Calu3 (cell line): ENCODE measurements around the gene SPDYE4. TPM values are rescaled to one million over a fixed set of nuclear protein-coding genes. Genes with fewer than 3 reads are reported as not detected.

ENCODE experiments used
- BruUV-seq: library from RNA; stranded (reverse); fragments of 400-500 nt; replicated peaks from 2 replicates; lab custom pipeline; 2021; lab: Mats Ljungman, UMichigan
- CTCF ChIA-PET: fragments of 300-600 bp; sonication (Branson Sonifier 250); formaldehyde crosslinking; loops from one replicate; lab custom pipeline; 2022; ENCODE audit warnings: antibody characterized with exemption; lab: Charles Lee
- DNase-seq: peaks from one replicate; pipeline ENCODE4 v3.0.0; 2022
- H3K27ac Mint-ChIP-seq: one replicate; pipeline ENCODE4 v1.8.0; 2022; ENCODE audit warnings: mixed read lengths; ENCODE audit not compliant: unreplicated experiment
- H3K27me3 Mint-ChIP-seq: one replicate; pipeline ENCODE4 v1.8.0; 2022; ENCODE audit warnings: mixed read lengths; ENCODE audit not compliant: unreplicated experiment
- H3K36me3 Mint-ChIP-seq: one replicate; pipeline ENCODE4 v1.8.0; 2022; ENCODE audit warnings: mild to moderate bottlenecking, moderate library complexity, mixed read lengths; ENCODE audit not compliant: insufficient read depth, unreplicated experiment
- H3K4me1 Mint-ChIP-seq: one replicate; pipeline ENCODE4 v1.8.0; 2022; ENCODE audit warnings: mild to moderate bottlenecking, low read depth, mixed read lengths; ENCODE audit not compliant: unreplicated experiment
- H3K4me3 Mint-ChIP-seq: one replicate; pipeline ENCODE4 v1.8.0; 2022; ENCODE audit warnings: mild to moderate bottlenecking, low read depth, moderate library complexity, mixed read lengths; ENCODE audit not compliant: unreplicated experiment
- H3K9me3 Mint-ChIP-seq: one replicate; pipeline ENCODE4 v1.8.0; 2022; ENCODE audit warnings: low read depth, mixed read lengths; ENCODE audit not compliant: unreplicated experiment
- CTCF ChIP-seq: fragments of 200-600 bp; IDR thresholded peaks from one replicate; pipeline ENCODE4 v1.8.0; 2022; ENCODE audit warnings: antibody characterized with exemption; ENCODE audit not compliant: unreplicated experiment
- intact Hi-C: fragments of 100-400 bp; cut with micrococcal nuclease; formaldehyde crosslinking; loops from one replicate; pipeline ENCODE4 v1.10.0; 2022; ENCODE audit not compliant: unreplicated experiment
- total RNA-seq: library from RNA; stranded (reverse); gene quantifications from 2 replicates; pipeline ENCODE4 v1.2.3, GENCODE V29; 2022

Gene SPDYE4
- total RNA-seq, 1 experiment from 2014 or later: not detected

GRCh38 chr17:8725881-8726876 is 32.2 kb downstream of the SPDYE4 start:
- Mint-ChIP-seq H3K4me1 (no peaks in the 10 kb centered on the region), H3K27ac (no peak overlapping the region), H3K9me3 (no peaks in the 10 kb centered on the region)

GRCh38 chr17:8724451-8724850 is 33.9 kb downstream of the SPDYE4 start:
- Mint-ChIP-seq H3K27ac (no peak overlapping the region), H3K27me3 (peaks cover 37% of the 10 kb centered on the region), H3K36me3 (no peaks in the 10 kb centered on the region), H3K9me3 (no peaks in the 10 kb centered on the region), H3K4me3 (no peak overlapping the region), H3K4me1 (no peaks in the 10 kb centered on the region)
- TF ChIP-seq CTCF: no peak
- no TSS peak for BruUV-seq
- no peak for DNase-seq
- CTCF ChIA-PET: no interaction called here
- intact Hi-C loops: no loop called here

More at GRCh38 chr17:8725881-8726876, 32.2 kb downstream of the SPDYE4 start:
- BruUV-seq: no TSS peak
- no peak for DNase-seq
- H3K27me3 Mint-ChIP-seq: peaks cover 41% of the 10 kb centered on the region
- CTCF ChIA-PET: no interaction called here
- no peak overlapping the region for H3K4me3 Mint-ChIP-seq
- no peak for TF ChIP-seq CTCF
- intact Hi-C loops: no loop called here
- no peaks in the 10 kb centered on the region for H3K36me3 Mint-ChIP-seq

- CTCF ChIA-PET: no interaction called here
- DNase-seq: no peak
- Mint-ChIP-seq H3K27me3 (peaks cover 19% of the 10 kb centered on the region), H3K4me1 (no peaks in the 10 kb centered on the region), H3K27ac (no peak overlapping the region), H3K36me3 (no peaks in the 10 kb centered on the region), H3K4me3 (no peak overlapping the region), H3K9me3 (peaks cover 3% of the 10 kb centered on the region)
- intact Hi-C loops: no loop called here
- BruUV-seq: no TSS peak
- no peak for TF ChIP-seq CTCF
These were observed 37.8 kb downstream of the SPDYE4 start for GRCh38 chr17:8720596-8720995.

GRCh38 chr17:8719291-8720246 is 38.8 kb downstream of the SPDYE4 start:
- CTCF ChIA-PET: no interaction called here
- intact Hi-C loops: no loop called here
- H3K36me3 Mint-ChIP-seq: no peaks in the 10 kb centered on the region
- no peak overlapping the region for H3K4me3 Mint-ChIP-seq
- TF ChIP-seq CTCF: no peak
- peaks cover 3% of the 10 kb centered on the region for H3K9me3 Mint-ChIP-seq
- BruUV-seq: no TSS peak
- no peak for DNase-seq
- no peak overlapping the region for H3K27ac Mint-ChIP-seq
- H3K27me3 Mint-ChIP-seq: peaks cover 19% of the 10 kb centered on the region
- no peaks in the 10 kb centered on the region for H3K4me1 Mint-ChIP-seq
